Measurements from ENCODE around the gene GFY.
"Not testable (repeated sequence)": the region's sequence is repeated elsewhere in the genome, so short reads cannot be mapped to it uniquely, and the experiment has no call there.

The GFY gene

GRCh38 chr19:49444100-49444700, 19.0 kb downstream of the GFY start:
- DNase-seq (ENCODE audit: low read depth): not testable (repeated sequence)

GRCh38 chr19:49445997-49446396, 20.8 kb downstream of the GFY start:
- no peak for DNase-seq (ENCODE audit: low read depth)

DNA sequence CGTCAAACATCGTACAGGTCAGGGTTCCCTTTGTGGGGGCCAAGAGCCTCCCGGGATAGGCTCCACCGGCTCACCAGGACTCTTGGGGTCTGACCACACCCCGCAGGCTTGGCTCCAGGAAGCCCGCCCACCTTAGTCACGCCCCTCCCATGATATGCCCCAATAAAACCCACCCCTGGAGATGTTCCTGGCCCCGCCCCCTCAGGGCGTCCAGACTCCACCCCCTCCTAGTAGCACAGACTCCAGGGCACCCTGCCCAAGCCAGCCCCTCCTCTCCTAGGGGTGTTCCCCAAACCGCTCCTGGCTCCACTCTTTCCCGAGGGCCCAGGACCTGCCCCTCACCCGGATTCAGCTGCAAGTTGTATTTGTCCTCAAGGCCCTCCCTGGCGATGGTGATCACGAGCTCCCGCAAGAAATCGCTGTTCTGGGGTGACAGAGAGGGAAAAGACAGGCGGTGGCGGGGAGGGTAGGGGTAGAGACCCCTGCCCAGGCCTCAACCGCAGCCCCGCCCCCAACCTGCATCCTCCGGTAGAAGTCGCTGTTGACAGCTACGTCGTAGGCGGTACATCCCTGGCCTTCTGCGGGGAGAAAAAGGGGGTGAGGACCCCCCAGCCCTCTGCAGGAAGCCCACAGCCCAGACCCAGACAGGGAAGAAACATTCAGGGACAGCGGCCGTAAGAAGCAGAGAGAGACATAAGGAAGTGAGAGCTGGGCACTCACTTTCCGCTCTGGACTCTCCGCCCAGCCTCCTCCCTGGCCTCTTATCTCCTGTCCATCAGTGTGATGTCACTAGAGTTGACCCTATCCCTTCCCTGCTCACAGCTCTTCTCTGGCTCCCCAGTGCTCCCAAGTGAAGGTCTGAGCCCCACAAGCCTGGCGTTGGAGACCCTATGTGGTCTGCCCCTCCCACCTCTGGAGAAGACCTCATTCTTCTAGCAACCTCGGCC, 22.6 kb downstream of the GFY start:
- DNase-seq (ENCODE audit: low read depth): no peak

- DNase-seq (ENCODE audit: low read depth): no peak
These were observed 23.2 kb downstream of the GFY start for GRCh38 chr19:49448432-49448786.

DNA sequence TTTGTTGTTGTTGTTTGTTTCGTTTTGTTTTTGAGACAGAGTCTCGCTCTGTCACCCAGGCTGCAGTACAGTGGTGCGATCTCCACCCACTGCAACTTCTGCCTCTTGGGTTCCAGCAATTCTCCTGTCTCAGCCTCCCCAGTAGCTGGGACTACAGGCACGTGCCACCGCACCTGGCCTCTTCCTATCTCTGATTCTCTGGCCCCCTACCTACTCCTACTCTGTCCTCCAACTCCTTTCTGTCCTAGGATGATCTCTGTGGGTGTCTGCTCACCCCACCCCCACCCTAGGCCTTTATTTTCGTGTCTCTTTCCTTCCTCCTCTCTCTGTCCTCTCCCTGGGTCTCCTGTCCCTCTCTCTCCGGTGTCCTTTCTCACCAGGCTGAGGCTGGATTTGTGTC, 25.2 kb downstream of the GFY start:
- no peak for DNase-seq (ENCODE audit: low read depth)

GRCh38 chr19:49451430-49452181, 26.4 kb downstream of the GFY start, which contains the start of gene PIH1D1:
Gene PIH1D1, minus strand, starts transcription at chr19:49451814. Its CDS starts 240 bp downstream, at chr19:49451574.
- DNase-seq (ENCODE audit: low read depth): peak; percentile 99

- peak; percentile 98 for DNase-seq (ENCODE audit: low read depth)
These were observed 28.0 kb downstream of the GFY start, which contains the start of gene ALDH16A1 for GRCh38 chr19:49453013-49453756. Gene ALDH16A1, plus strand, starts transcription at chr19:49453225. Its CDS starts 107 bp downstream, at chr19:49453332.

DNA sequence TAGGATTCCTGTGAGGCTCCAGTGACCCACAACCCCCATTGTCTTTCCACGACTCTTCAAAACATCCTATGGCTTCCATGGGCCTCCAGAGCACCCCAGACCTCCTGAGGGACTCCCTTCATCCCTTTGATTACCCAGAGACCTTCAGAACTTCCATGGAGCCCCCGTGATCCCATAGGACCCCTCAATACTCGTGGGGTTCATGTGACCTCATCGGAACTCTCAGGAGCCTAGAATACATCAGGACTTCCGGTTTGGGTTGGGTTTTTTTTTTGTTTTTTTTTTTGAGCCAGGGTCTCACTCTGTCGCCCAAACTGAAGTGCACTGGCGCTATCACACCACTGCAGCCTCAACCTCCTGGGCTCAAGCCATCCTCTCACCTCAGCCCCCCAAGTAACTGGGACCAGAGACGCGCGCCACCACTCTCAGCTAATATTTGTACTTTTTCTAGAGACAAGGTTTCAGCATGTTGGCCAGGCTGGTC, 28.6 kb downstream of the GFY start:
- DNase-seq (ENCODE audit: low read depth): no peak

GRCh38 chr19:49455773-49456172, 30.6 kb downstream of the GFY start:
- DNase-seq (ENCODE audit: low read depth): peak; percentile 91

DNA sequence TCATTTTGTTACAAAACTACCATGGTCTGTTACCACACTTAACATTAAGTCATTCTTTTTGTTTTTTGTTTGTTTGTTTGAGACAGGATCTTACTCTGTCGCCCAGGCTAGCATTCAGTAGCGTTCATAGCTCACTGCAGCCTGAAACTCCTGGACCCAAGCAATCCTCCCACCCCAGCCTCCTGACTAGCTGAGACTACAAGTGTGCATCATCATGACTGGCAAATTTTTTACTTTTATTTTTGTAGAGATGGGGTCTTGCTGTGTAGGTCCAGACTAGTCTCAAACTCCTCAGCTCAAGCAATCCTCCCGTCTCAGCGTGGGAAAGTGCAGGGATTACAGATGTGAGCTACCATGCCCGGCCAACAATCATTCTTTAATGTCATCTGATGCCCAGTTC, 31.1 kb downstream of the GFY start:
- DNase-seq (ENCODE audit: low read depth): peak; percentile 81

- DNase-seq (ENCODE audit: low read depth): no peak
These were observed 33.3 kb downstream of the GFY start for GRCh38 chr19:49458567-49458903.

- DNase-seq (ENCODE audit: low read depth): no peak
These were observed 34.2 kb downstream of the GFY start for GRCh38 chr19:49459388-49459787.

- DNase-seq (ENCODE audit: low read depth): not testable (repeated sequence)
These were observed 35.9 kb downstream of the GFY start for GRCh38 chr19:49461130-49461529.

DNA sequence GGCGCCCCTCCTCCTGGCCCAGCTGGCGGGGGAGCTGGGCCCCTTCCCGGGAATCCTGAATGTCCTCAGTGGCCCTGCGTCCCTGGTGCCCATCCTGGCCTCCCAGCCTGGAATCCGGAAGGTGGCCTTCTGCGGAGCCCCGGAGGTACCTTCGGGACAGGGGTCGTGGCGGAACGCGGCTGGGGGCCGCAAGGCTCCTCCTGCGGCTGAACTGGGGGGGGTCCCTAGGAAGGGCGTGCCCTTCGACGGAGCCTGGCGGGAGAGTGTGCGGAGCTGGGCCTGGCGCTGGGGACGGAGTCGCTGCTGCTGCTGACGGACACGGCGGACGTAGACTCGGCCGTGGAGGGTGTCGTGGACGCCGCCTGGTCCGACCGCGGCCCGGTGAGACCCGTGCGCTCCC, 36.5 kb downstream of the GFY start:
- DNase-seq (ENCODE audit: low read depth): no peak

DNA sequence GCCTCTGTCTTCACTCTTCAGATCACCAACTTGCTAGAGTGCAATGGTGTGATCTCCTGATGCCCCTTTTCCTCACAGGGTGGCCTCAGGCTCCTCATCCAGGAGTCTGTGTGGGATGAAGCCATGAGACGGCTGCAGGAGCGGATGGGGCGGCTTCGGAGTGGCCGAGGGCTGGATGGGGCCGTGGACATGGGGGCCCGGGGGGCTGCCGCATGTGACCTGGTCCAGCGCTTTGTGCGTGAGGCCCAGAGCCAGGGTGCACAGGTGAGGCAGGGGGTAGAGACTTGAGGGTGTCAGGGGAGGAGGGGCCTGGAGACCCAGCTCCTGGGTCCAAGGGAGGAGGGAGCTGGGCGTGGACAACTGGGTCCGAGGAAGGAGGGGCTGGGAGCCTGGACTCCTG, 37.3 kb downstream of the GFY start:
- no peak for DNase-seq (ENCODE audit: low read depth)

- DNase-seq (ENCODE audit: low read depth): no peak
These were observed 39.0 kb downstream of the GFY start for GRCh38 chr19:49463960-49464740.

DNA sequence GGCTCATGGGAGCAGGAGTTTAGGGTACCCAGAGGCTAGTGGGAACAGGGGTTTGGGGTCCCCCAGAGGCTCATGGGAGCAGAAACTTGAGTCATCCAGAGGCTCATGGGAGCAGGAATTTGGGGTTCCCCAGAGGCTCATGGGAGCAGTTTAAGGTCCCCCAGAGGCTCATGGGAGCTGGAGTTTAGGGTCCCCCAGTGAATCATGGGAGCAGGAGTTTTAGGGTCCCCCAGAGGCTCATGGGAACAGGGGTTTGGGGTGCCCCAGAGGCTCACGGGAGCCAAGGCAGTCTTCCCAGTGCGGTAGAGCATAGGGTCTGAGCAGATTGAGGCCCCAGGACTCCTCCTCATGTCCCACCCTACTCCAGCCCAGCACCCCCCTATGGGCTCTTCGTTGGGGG, 40.2 kb downstream of the GFY start:
- no peak for DNase-seq (ENCODE audit: low read depth)

GRCh38 chr19:49468199-49468598, 43.0 kb downstream of the GFY start:
- DNase-seq (ENCODE audit: low read depth): no peak

DNA sequence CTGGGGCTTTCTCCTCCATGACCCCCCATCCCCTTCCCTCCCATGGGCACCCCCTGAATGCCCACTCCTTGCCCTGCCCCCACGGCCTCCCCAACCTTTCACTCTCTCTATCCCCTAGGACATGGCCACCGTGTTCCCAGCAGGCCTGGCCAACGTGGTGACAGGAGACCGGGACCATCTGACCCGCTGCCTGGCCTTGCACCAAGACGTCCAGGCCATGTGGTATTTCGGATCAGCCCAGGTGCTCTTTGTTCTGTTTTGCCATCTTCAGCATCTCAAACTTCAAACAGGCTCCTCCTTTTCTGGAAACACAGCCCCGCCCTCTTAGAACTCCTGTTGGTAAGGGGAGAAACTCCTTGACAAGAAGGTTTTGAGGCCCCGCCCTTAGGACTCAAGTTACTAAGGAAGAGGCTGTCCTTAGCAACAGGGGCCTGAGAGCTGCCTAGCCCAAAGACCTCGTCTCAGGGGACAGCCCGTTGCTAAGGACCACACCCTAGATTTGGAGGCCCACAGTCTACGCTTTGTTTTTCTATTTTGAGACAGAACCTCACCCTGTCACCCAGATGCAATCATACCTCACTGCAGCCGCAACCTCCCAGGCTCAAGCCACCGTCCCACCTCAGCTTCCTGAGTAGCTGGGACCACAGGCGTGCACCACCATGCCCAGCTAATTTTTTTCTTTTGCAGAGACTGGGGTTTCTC, 43.7 kb downstream of the GFY start:
- DNase-seq (ENCODE audit: low read depth): peak; percentile 84
